H54 (cell line): ENCODE data around the gene UPF1.
A peak's percentile ranks its signal among the peaks of the same experiment; 100 is the strongest.

ENCODE experiments used
- DNase-seq: peaks from one replicate; pipeline ENCODE4 v3.0.0; 2011; ENCODE audit warnings: low spot score, mixed read lengths; ENCODE audit not compliant: insufficient read length
- FAIRE-seq: peaks from 3 replicates; lab custom pipeline; 2011; peaks lifted over from hg19 to GRCh38; lab: Jason Lieb, UNC
- POLR2A ChIP-seq: IDR thresholded peaks from 2 replicates; pipeline ENCODE4 v1.6.1; 2011; ENCODE audit warnings: low read depth, mild to moderate bottlenecking, low read length

The UPF1 gene

GRCh38 chr19:18861235-18861634 lies 29.5 kb downstream of the UPF1 start:
- no peak for DNase-seq
- no peak for TF ChIP-seq POLR2A
- FAIRE-seq, result no peak

GRCh38 chr19:18861917-18862316 lies 30.2 kb downstream of the UPF1 start:
- no peak for TF ChIP-seq POLR2A
- DNase-seq, result no peak
- FAIRE-seq, result no peak

GRCh38 chr19:18862976-18863842 lies 31.4 kb downstream of the UPF1 start:
- FAIRE-seq (no peak), DNase-seq (no peak)
- no peak for TF ChIP-seq POLR2A

DNA sequence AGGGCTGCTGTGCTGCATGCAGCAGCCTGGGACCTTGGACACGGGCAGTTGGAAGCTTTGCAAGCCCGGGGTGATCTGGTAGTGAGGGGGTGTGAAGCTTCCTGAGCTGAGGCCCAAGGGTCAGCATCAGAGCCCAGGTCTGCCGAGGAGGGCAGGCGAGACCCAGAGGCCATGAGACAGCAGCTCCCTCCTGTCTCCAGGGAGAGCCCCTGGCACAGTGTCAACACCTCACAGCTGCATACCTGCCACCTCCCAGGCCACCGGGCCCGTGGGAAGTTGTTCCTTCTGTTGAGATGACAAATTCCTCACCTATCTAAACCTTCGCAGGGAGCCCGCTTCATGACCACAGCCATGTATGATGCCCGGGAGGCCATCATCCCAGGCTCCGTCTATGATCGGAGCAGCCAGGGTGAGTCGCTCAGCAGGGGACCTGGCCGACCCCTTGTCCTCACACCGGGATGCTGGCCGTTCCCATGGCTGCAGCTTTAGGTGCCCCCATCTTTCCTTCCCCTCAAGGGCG lies 32.1 kb downstream of the UPF1 start:
- DNase-seq, result no peak
- FAIRE-seq, result no peak
- no peak for TF ChIP-seq POLR2A

GRCh38 chr19:18865106-18865972 lies 33.6 kb downstream of the UPF1 start:
- no peak for DNase-seq
- FAIRE-seq, result no peak
- no peak for TF ChIP-seq POLR2A

GRCh38 chr19:18865973-18866799 lies 34.4 kb downstream of the UPF1 start:
- FAIRE-seq, result no peak
- TF ChIP-seq POLR2A, result no peak
- peak; percentile 86 for DNase-seq

- DNase-seq (no peak), FAIRE-seq (no peak)
- no peak for TF ChIP-seq POLR2A
These were observed 35.0 kb downstream of the UPF1 start for GRCh38 chr19:18866800-18867123.

DNA sequence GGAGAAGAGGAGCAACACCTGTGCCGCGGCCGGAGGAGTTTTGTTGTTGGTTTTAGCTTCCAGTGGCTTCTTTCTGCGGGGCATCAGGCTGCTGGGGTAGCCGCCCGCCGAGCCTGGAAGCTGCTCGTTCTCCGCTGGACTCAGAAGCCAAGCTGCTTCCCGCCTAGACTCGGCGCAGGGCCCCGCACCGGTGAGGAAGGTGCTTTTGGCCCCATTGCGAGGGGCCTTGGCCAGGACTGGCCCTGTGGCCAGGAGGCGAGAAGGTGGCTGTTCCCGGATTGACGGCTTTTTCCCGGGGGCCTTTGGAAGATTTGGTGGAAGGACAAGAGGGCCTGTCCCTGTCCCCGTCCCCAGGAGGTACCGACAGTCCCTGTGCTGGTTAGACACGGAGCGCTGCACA lies 35.4 kb downstream of the UPF1 start:
- DNase-seq, result no peak
- no peak for TF ChIP-seq POLR2A
- FAIRE-seq, result no peak

DNA sequence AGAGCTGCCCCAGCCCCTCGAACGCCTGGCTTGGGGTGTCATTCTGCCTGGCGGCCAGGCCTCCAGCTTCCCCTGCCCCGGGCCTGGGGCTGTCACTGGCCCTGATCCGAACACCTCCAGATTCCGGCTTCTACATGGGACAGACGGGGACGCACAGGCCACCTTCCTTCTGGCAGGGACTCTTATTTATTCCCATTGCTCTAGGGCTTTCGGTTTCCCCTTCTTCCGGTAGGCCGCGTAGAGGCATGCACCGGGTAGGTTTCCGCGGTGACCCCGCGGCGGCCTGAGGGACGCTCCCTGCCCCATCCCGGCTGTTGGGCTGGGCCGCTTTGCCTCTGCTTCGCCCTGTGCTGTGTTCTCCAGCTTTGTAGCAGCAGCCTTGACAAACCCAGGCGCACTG lies 36.0 kb downstream of the UPF1 start:
- DNase-seq (no peak), FAIRE-seq (no peak)
- no peak for TF ChIP-seq POLR2A

- FAIRE-seq (no peak), DNase-seq (no peak)
- no peak for TF ChIP-seq POLR2A
These were observed 36.7 kb downstream of the UPF1 start for GRCh38 chr19:18868380-18869022.

GRCh38 chr19:18869023-18869618 lies 37.4 kb downstream of the UPF1 start:
- TF ChIP-seq POLR2A, result no peak
- no peak for DNase-seq
- FAIRE-seq, result no peak

DNA sequence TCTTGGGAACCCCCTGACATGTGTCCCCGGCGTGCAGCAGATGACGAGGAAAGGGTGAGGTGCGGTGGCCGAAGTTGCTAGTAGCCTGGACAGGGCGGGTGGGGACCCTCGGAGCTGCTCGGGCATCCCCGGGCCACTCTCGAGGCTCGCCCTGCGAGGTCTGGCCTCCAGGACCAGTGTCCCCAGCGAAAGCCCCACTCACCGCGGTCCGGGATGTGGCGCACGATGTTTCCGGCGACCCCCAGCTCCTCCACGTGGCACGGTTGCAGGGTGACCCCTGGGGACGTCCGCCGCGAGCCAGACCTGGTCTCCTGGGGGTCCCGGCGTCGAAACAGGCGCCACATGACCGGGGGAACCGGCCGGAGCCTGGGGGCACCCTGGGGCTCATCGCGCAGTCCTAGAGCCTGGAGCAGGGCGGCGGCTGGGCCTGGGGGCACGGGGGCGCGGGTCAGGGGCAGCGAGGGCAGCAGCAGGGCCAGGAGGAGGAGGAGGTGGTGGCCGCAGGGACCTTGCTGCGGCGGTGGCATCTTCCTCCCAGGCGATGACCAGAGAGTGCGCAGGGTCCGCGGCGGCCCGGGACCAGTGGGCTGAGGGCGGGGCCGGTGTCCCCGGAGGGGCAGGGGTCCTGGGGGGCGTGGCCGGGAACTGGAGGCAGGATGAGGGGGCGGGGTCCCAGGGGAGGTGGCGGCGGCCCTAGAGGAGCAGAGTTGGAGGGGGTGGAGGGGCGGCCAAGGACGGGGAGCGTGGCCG lies 38.2 kb downstream of the UPF1 start:
- DNase-seq, result no peak
- TF ChIP-seq POLR2A, result no peak
- FAIRE-seq, result no peak
